ENCODE data around the gene HSPA8.
"Not testable (repeated sequence)": the region's sequence is repeated elsewhere in the genome, so short reads cannot be mapped to it uniquely, and the experiment has no call there.

The HSPA8 gene

GRCh38 chr11:123061403-123062157 lies at the start of gene HSPA8:
TSS of gene HSPA8 (minus strand) at chr11:123062136. CDS start at chr11:123061324, 812 bp downstream.
- DNase-seq, result no peak

GRCh38 chr11:123111465-123111864 lies 49.5 kb upstream of the HSPA8 start:
- DNase-seq, result peak; percentile 3

- no peak for DNase-seq
Measured at GRCh38 chr11:123110397-123110796, 48.5 kb upstream of the HSPA8 start.

GRCh38 chr11:123107945-123108495 lies 46.1 kb upstream of the HSPA8 start:
- DNase-seq, result no peak

- no peak for DNase-seq
Measured at GRCh38 chr11:123104697-123105096, 42.8 kb upstream of the HSPA8 start.

GRCh38 chr11:123103326-123103980 lies 41.5 kb upstream of the HSPA8 start:
- no peak for DNase-seq

GRCh38 chr11:123100379-123101085 lies 38.6 kb upstream of the HSPA8 start:
- DNase-seq, result no peak

GRCh38 chr11:123098990-123099389 lies 37.1 kb upstream of the HSPA8 start:
- DNase-seq, result no peak

GRCh38 chr11:123093739-123094138 lies 31.8 kb upstream of the HSPA8 start:
- DNase-seq, result no peak

GRCh38 chr11:123091506-123091905 lies 29.6 kb upstream of the HSPA8 start:
- DNase-seq, result no peak

GRCh38 chr11:123090168-123090567 lies 28.2 kb upstream of the HSPA8 start:
- not testable (repeated sequence) for DNase-seq

- not testable (repeated sequence) for DNase-seq
Measured at GRCh38 chr11:123088896-123089295, 27.0 kb upstream of the HSPA8 start.

GRCh38 chr11:123087657-123088056 lies 25.7 kb upstream of the HSPA8 start:
- DNase-seq, result not testable (repeated sequence)

GRCh38 chr11:123086305-123086704 lies 24.4 kb upstream of the HSPA8 start:
- no peak for DNase-seq

- DNase-seq, result no peak
Measured at GRCh38 chr11:123085497-123085896, 23.6 kb upstream of the HSPA8 start.

GRCh38 chr11:123084454-123084853 lies 22.5 kb upstream of the HSPA8 start:
- DNase-seq, result no peak

- DNase-seq, result no peak
Measured at GRCh38 chr11:123083623-123084029, 21.7 kb upstream of the HSPA8 start.

GRCh38 chr11:123082977-123083376 lies 21.0 kb upstream of the HSPA8 start:
- no peak for DNase-seq

GRCh38 chr11:123080015-123080414 lies 18.1 kb upstream of the HSPA8 start:
- DNase-seq, result no peak

- DNase-seq, result no peak
Measured at GRCh38 chr11:123076484-123076883, 14.5 kb upstream of the HSPA8 start.

- no peak for DNase-seq
Measured at GRCh38 chr11:123073343-123074057, 11.6 kb upstream of the HSPA8 start.

- no peak for DNase-seq
Measured at GRCh38 chr11:123072762-123073161, 10.8 kb upstream of the HSPA8 start.

GRCh38 chr11:123072332-123072761 lies 10.4 kb upstream of the HSPA8 start:
- DNase-seq, result no peak

Data from NCI-H187 treated with DMSO at 0.1 percent for 48 hours (cell line).